K562 treated with DMSO at 1 percent for 48 hours (cell line): Measurements from ENCODE around the gene MNS1. TPM values are rescaled to one million over a fixed set of nuclear protein-coding genes. Genes with fewer than 3 reads are reported as not detected.

Experiments used
- total RNA-seq: library from RNA; unstranded; fragments of 300-600 nt; gene quantifications from 2 replicates; pipeline ENCODE4 v1.2.3, GENCODE V29; 2022; ENCODE audit warnings: low replicate concordance; ENCODE audit errors: extremely low read depth

MNS1 gene, protein sequence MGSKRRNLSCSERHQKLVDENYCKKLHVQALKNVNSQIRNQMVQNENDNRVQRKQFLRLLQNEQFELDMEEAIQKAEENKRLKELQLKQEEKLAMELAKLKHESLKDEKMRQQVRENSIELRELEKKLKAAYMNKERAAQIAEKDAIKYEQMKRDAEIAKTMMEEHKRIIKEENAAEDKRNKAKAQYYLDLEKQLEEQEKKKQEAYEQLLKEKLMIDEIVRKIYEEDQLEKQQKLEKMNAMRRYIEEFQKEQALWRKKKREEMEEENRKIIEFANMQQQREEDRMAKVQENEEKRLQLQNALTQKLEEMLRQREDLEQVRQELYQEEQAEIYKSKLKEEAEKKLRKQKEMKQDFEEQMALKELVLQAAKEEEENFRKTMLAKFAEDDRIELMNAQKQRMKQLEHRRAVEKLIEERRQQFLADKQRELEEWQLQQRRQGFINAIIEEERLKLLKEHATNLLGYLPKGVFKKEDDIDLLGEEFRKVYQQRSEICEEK
- not detected in 2 replicates for total RNA-seq

GRCh38 chr15:56464893-56465520 lies at the start of gene MNS1:
Gene MNS1 (minus strand): TSS chr15:56465137. CDS start chr15:56464972, 165 bp downstream.

Other genes starting within 250 kb of the MNS1 start
- gene RFX7, start 221.3 kb downstream of the MNS1 start, total RNA-seq: not detected in 2 replicates
- gene TEX9, start 99.7 kb downstream of the MNS1 start, total RNA-seq: not detected in 2 replicates